Fibroblast of lung (primary cell): ENCODE measurements around the gene ITLN2.

Source experiments
- CTCF ChIP-seq, 2 donors: IDR thresholded peaks in 1 of 2; conservative IDR thresholded peaks in 1 of 2; 1 replicate in 1 of 2; 2 replicates in 1 of 2; pipeline ENCODE4 v1.5.1; 2011 to 2012; ENCODE audit warnings: low read length in 2 of 2, control low read depth in 1 of 2, inconsistent platforms in 1 of 2, low read depth in 1 of 2, mild to moderate bottlenecking in 1 of 2
- EZH2 ChIP-seq: IDR thresholded peaks from 2 replicates; pipeline ENCODE4 v1.5.1; 2012; ENCODE audit warnings: low read length, control low read depth, mild to moderate bottlenecking; ENCODE audit errors: missing control alignments

GRCh38 chr1:160945079-160945478 is 9.5 kb downstream of the ITLN2 start:
- TF ChIP-seq EZH2 (no peak), CTCF (conservative IDR thresholded peaks at IDR 0.05 in 1 of 2, IDR thresholded peaks at IDR 0.05 in 1 of 2; ENCODE audit: low read depth in 1 of 2, low read length in 2 of 2) (no peak)
